H1 (cell line): ENCODE results near the gene IGLL5. TPM values are rescaled to one million over a fixed set of nuclear protein-coding genes. Genes with fewer than 3 reads are reported as not detected.

ENCODE experiments used
- CTCF ChIA-PET: fragments of 300-600 bp; sonication (Branson Sonifier 250); formaldehyde crosslinking; loops from one replicate; lab custom pipeline; 2021; ENCODE audit not compliant: partially characterized antibody; lab: Charles Lee
- POLR2A ChIA-PET: fragments of 300-600 bp; sonication (Branson Sonifier 250); formaldehyde crosslinking; loops from one replicate; lab custom pipeline; 2021; ENCODE audit warnings: inconsistent platforms; ENCODE audit not compliant: partially characterized antibody; lab: Charles Lee
- DNase-seq, 2 experiments: peaks; one replicate each; pipeline versions ENCODE4 v3.0.0 to v3.0.0-alpha.2; 2010 to 2022; ENCODE audit warnings: low spot score in 2 of 2, low read depth in 1 of 2, mixed read lengths in 1 of 2
- FAIRE-seq: peaks from 2 replicates; lab custom pipeline; 2011; peaks lifted over from hg19 to GRCh38; lab: Jason Lieb, UNC
- H2AFZ ChIP-seq: 2 replicates; pipeline ENCODE4 v1.8.1; 2012; ENCODE audit warnings: low read length, inconsistent platforms
- H2AK5ac ChIP-seq: 2 replicates; pipeline ENCODE4 v1.6.1; 2013; ENCODE audit warnings: low read depth, low read length
- H2BK120ac ChIP-seq: replicated peaks from 2 replicates; pipeline ENCODE3; 2013; ENCODE audit warnings: low read depth, low read length, inconsistent platforms
- H2BK12ac ChIP-seq: 2 replicates; pipeline ENCODE4 v1.6.1; 2013; ENCODE audit warnings: low read depth, low read length
- H2BK15ac ChIP-seq: 2 replicates; pipeline ENCODE4 v1.6.1; 2013; ENCODE audit warnings: low read length
- H2BK20ac ChIP-seq: 2 replicates; pipeline ENCODE4 v1.6.1; 2013; ENCODE audit warnings: low read length
- H2BK5ac ChIP-seq: 2 replicates; pipeline ENCODE4 v1.6.1; 2013; ENCODE audit warnings: low read depth, low read length
- H3K14ac ChIP-seq: 2 replicates; pipeline ENCODE4 v1.6.1; 2013; ENCODE audit warnings: inconsistent platforms; ENCODE audit not compliant: insufficient read length
- H3K18ac ChIP-seq: 2 replicates; pipeline ENCODE4 v1.6.1; 2013; ENCODE audit warnings: low read length; ENCODE audit errors: extremely low read depth
- H3K23ac ChIP-seq: 2 replicates; pipeline ENCODE4 v1.6.1; 2013; ENCODE audit warnings: inconsistent platforms; ENCODE audit not compliant: insufficient read length
- H3K23me2 ChIP-seq: 2 replicates; pipeline ENCODE4 v1.6.1; 2013; ENCODE audit warnings: low read depth, low read length
- H3K27ac ChIP-seq: 2 replicates; pipeline ENCODE4 v1.6.1; 2011; ENCODE audit warnings: low read depth, low read length, inconsistent platforms
- H3K27me3 ChIP-seq, 4 experiments: replicated peaks in 1 of 4; 1 replicate in 1 of 4; 2 replicates in 3 of 4; pipeline versions ENCODE4 v1.6.1 to v1.8.1; 2011 to 2013; ENCODE audit warnings: low read length in 3 of 4, mild to moderate bottlenecking in 3 of 4, inconsistent platforms in 2 of 4, mixed read lengths in 2 of 4, moderate library complexity in 1 of 4; ENCODE audit not compliant: control insufficient read depth in 3 of 4, insufficient read depth in 3 of 4; ENCODE audit errors: extremely low read depth in 1 of 4
- H3K36me3 ChIP-seq, 4 experiments: 2 replicates each; pipeline versions ENCODE4 v1.6.1 to v1.8.1; 2011 to 2013; ENCODE audit warnings: mild to moderate bottlenecking in 4 of 4, low read length in 3 of 4, moderate library complexity in 2 of 4, control low read depth in 1 of 4, inconsistent platforms in 1 of 4; ENCODE audit not compliant: insufficient read depth in 4 of 4, control insufficient read depth in 2 of 4
- H3K4ac ChIP-seq: replicated peaks from 2 replicates; pipeline ENCODE3; 2013; ENCODE audit warnings: low read length, low read depth, mixed read lengths, inconsistent platforms; ENCODE audit not compliant: insufficient read length
- H3K4me1 ChIP-seq, 4 experiments: replicated peaks in 1 of 4; 1 replicate in 1 of 4; 2 replicates in 3 of 4; pipeline versions ENCODE4 v1.6.1 to v1.8.1; 2011 to 2013; ENCODE audit warnings: low read length in 3 of 4, inconsistent platforms in 2 of 4, mixed read lengths in 1 of 4; ENCODE audit not compliant: insufficient read depth in 4 of 4, control insufficient read depth in 3 of 4
- H3K4me2 ChIP-seq, 2 experiments: 2 replicates each; pipeline versions ENCODE4 v1.6.1 to v1.8.1; 2011 to 2013; ENCODE audit warnings: low read depth in 2 of 2, low read length in 2 of 2, control low read depth in 1 of 2, inconsistent platforms in 1 of 2, mild to moderate bottlenecking in 1 of 2; ENCODE audit not compliant: insufficient read depth in 1 of 2
- H3K4me3 ChIP-seq, 4 experiments: fragments of 200-600, 300-600 bp in 1 of 4; sonication (generic), shearing (Covaris generic), sonication (Bioruptor Twin) in 1 of 4; 2 replicates each; pipeline versions ENCODE4 v1.5.1 to v1.8.1; 2011 to 2016; ENCODE audit warnings: low read length in 4 of 4, low read depth in 3 of 4, control low read depth in 2 of 4, inconsistent platforms in 2 of 4, mild to moderate bottlenecking in 2 of 4, mixed read lengths in 1 of 4, moderate library complexity in 1 of 4; ENCODE audit not compliant: insufficient read depth in 2 of 4; ENCODE audit errors: extremely low read depth in 1 of 4
- H3K56ac ChIP-seq: replicated peaks from 2 replicates; pipeline ENCODE3; 2013; ENCODE audit warnings: low read depth, mild to moderate bottlenecking, mixed read lengths, low read length, inconsistent platforms; ENCODE audit not compliant: insufficient read length
- H3K79me1 ChIP-seq: 2 replicates; pipeline ENCODE4 v1.6.1; 2013; ENCODE audit warnings: low read depth, low read length, control low read depth
- H3K79me2 ChIP-seq, 2 experiments: 2 replicates each; pipeline versions ENCODE4 v1.6.1 to v1.8.1; 2012 to 2013; ENCODE audit warnings: low read length in 2 of 2, mild to moderate bottlenecking in 2 of 2, inconsistent platforms in 1 of 2; ENCODE audit not compliant: insufficient read depth in 2 of 2, control insufficient read depth in 1 of 2
- H3K9ac ChIP-seq, 4 experiments: replicated peaks in 1 of 4; 1 replicate in 1 of 4; 2 replicates in 3 of 4; pipeline versions ENCODE4 v1.6.1 to v1.8.1; 2011 to 2013; ENCODE audit warnings: low read depth in 3 of 4, low read length in 3 of 4, control low read depth in 2 of 4, mild to moderate bottlenecking in 2 of 4, moderate library complexity in 2 of 4, inconsistent platforms in 1 of 4; ENCODE audit errors: extremely low read depth in 1 of 4
- H3K9me3 ChIP-seq, 2 experiments: 2 replicates each; pipeline versions ENCODE4 v1.6.1 to v1.8.1; 2012 to 2013; ENCODE audit warnings: mild to moderate bottlenecking in 2 of 2, moderate library complexity in 2 of 2, control low read depth in 1 of 2, inconsistent platforms in 1 of 2, low read depth in 1 of 2, low read length in 1 of 2, mixed read lengths in 1 of 2; ENCODE audit not compliant: insufficient read depth in 2 of 2
- H4K20me1 ChIP-seq, 2 experiments: replicated peaks in 1 of 2; 2 replicates each; pipeline versions ENCODE3 to v1.8.1; 2011 to 2013; ENCODE audit warnings: inconsistent platforms in 2 of 2, low read length in 2 of 2, mild to moderate bottlenecking in 1 of 2; ENCODE audit not compliant: insufficient read depth in 2 of 2, control insufficient read depth in 1 of 2
- H4K5ac ChIP-seq: 2 replicates; pipeline ENCODE4 v1.6.1; 2013; ENCODE audit warnings: low read length, low read depth, mixed read lengths, inconsistent platforms; ENCODE audit not compliant: insufficient read length
- H4K8ac ChIP-seq: 2 replicates; pipeline ENCODE4 v1.8.0; 2013; ENCODE audit warnings: mild to moderate bottlenecking, moderate library complexity, low read length, inconsistent platforms; ENCODE audit not compliant: insufficient read depth; ENCODE audit errors: extremely low read depth
- H4K91ac ChIP-seq: replicated peaks from 2 replicates; pipeline ENCODE3; 2013; ENCODE audit warnings: low read length, mixed read lengths, inconsistent platforms; ENCODE audit not compliant: insufficient read length
- CTBP2 ChIP-seq: IDR thresholded peaks from 2 replicates; pipeline ENCODE4 v1.7.0; 2011; ENCODE audit warnings: borderline replicate concordance, mild to moderate bottlenecking, moderate library complexity, mixed read lengths, low read length; ENCODE audit not compliant: insufficient read depth, insufficient read length
- FOSL1 ChIP-seq: IDR thresholded peaks from 2 replicates; pipeline ENCODE4 v1.6.1; 2011; ENCODE audit warnings: mild to moderate bottlenecking, low read depth, low read length, moderate library complexity; ENCODE audit not compliant: insufficient read depth
- HDAC6 ChIP-seq: IDR thresholded peaks from one replicate; pipeline ENCODE4 v1.7.1; 2012; ENCODE audit warnings: low read depth, mild to moderate bottlenecking, inconsistent platforms, low read length, moderate library complexity
- JUND ChIP-seq: IDR thresholded peaks from 2 replicates; pipeline ENCODE4 v1.6.1; 2011; ENCODE audit warnings: mild to moderate bottlenecking, improper control_type of control experiment, low read length
- KDM4A ChIP-seq: IDR thresholded peaks from one replicate; pipeline ENCODE4 v1.7.1; 2012; ENCODE audit warnings: low read depth, mild to moderate bottlenecking, moderate library complexity, low read length, inconsistent platforms; ENCODE audit not compliant: severe bottlenecking
- SIN3A ChIP-seq, 2 experiments: IDR thresholded peaks in 1 of 2; conservative IDR thresholded peaks in 1 of 2; 2 replicates each; pipeline ENCODE4 v1.6.1; 2011 to 2012; ENCODE audit warnings: low read length in 2 of 2, improper control_type of control experiment in 1 of 2, low read depth in 1 of 2, mild to moderate bottlenecking in 1 of 2
- TAF1 ChIP-seq: IDR thresholded peaks from 2 replicates; pipeline ENCODE4 v1.6.1; 2011; ENCODE audit warnings: mild to moderate bottlenecking, low read depth, low read length
- TEAD4 ChIP-seq: IDR thresholded peaks from 2 replicates; pipeline ENCODE4 v1.6.1; 2012; ENCODE audit warnings: low read depth, low read length, inconsistent platforms, mixed read lengths
- WGBS, 2 experiments: shearing (Covaris generic) in 1 of 2; methylation state at CpG; one replicate each; pipeline versions ENCODE4 v1.1.6 to v1.1.7; 2013 to 2015; ENCODE audit warnings: low lambda C conversion rate in 2 of 2, mixed read lengths in 2 of 2, inconsistent platforms in 1 of 2, low coverage in 1 of 2, missing lambda C conversion rate in 1 of 2; ENCODE audit not compliant: insufficient replicate concordance in 2 of 2, insufficient coverage in 1 of 2, insufficient read length in 1 of 2; ENCODE audit errors: extremely low coverage in 1 of 2, missing lambda C conversion rate in 1 of 2; 5-methylcytosine and 5-hydroxymethylcytosine counted together
- polyA plus RNA-seq, 7 experiments: library from polyadenylated mRNA; depleted of rRNA in 3 of 7; stranded (reverse) in 5 of 7; unstranded in 2 of 7; fragments of >200 nt in 5 of 7; fragments of 200-250 nt in 2 of 7; gene quantifications; 1 replicate in 5 of 7; 2 replicates in 1 of 7; 4 replicates in 1 of 7; pipeline versions ENCODE4 v1.2.1 to v1.2.3, GENCODE V29; 2011 to 2013; ENCODE audit warnings: missing spikeins in 2 of 7, mixed read lengths in 2 of 7
- total RNA-seq: library from RNA; stranded (reverse); fragmentation: NEBNext Ultra II Directional; extraction: Animal tissue kit (Norgen Biotek cat#: 25700); gene quantifications from 2 replicates; pipeline ENCODE4 v1.2.1, GENCODE V29; 2021
- TF ChIP-seq, protein P1 (sequence below), 3 experiments: IDR thresholded peaks; 1 replicate in 2 of 3; 2 replicates in 1 of 3; pipeline versions ENCODE4 v1.5.1 to v1.6.1; 2011; ENCODE audit warnings: low read length in 3 of 3, mild to moderate bottlenecking in 3 of 3, inconsistent platforms in 2 of 3, low read depth in 1 of 3, moderate library complexity in 1 of 3; ENCODE audit not compliant: insufficient read depth in 1 of 3; ENCODE audit errors: control extremely low read depth in 1 of 3

Gene IGLL5
- total and polyA plus RNA-seq, 2 of the 8 experiments (the other 6 are each of a cell fraction or from before 2014, with no cell fraction given) = not detected

GRCh38 chr22:22941831-22942510, 54.4 kb downstream of the IGLL5 start:
- Histone ChIP-seq H3K56ac (no peak overlapping the region), H3K79me2 (no peaks in the 10 kb centered on the region), H2AK5ac (no peak overlapping the region), H3K4me1 (no peaks in the 10 kb centered on the region), H3K4me2 (no peak overlapping the region), H4K8ac (no peak overlapping the region), H2BK12ac (no peak overlapping the region), H3K4ac (no peak overlapping the region), H3K14ac (no peak overlapping the region), H3K18ac (no peak overlapping the region), H2BK120ac (no peak overlapping the region), H3K23me2 (peaks cover 4% of the 10 kb centered on the region; the same call in 1 of the 2 replicates), H2BK15ac (no peak overlapping the region), H3K9me3 (peaks cover 9 to 33% of the 10 kb centered on the region in 2 experiments; a peak in 3 of 4 replicates), H4K20me1 (peaks cover 0 to 5% of the 10 kb centered on the region in 2 experiments), H4K91ac (no peak overlapping the region), H3K27me3 (peaks cover 0 to 11% (median 2%) of the 10 kb centered on the region in 4 experiments; a peak in 4 of 7 replicates), H2AFZ (no peak overlapping the region), H4K5ac (no peak overlapping the region), H3K79me1 (no peaks in the 10 kb centered on the region), H3K4me3 (no peak overlapping the region), H3K36me3 (no peaks in the 10 kb centered on the region), H3K23ac (no peak overlapping the region), H2BK5ac (no peak overlapping the region), H3K27ac (no peak overlapping the region), H3K9ac (no peak overlapping the region), H2BK20ac (no peak overlapping the region)
- WGBS, 2 experiments = 67% methylated on average over 6 of the region's 6 CpGs; no CpG with 5 or more reads in 1 of the 2 experiments
- DNase-seq = peak in 1 of 2 experiments; percentile 34
- no peak for FAIRE-seq
- POLR2A ChIA-PET = no interaction called here
- CTCF ChIA-PET = interaction anchor here (0.6 to 1.9 kb wide), 6 partner anchors 9 to 515 kb away, joined by 3 to 6 read pairs (median 3); no protein-coding TSS in a partner anchor
- no peak for TF ChIP-seq FOSL1
- no peak for TF ChIP-seq SIN3A (conservative IDR thresholded peaks at IDR 0.05 in 1 of 2, IDR thresholded peaks at IDR 0.05 in 1 of 2; ENCODE audit: low read depth in 1 of 2, low read length in 2 of 2)
- TF ChIP-seq TEAD4 = no peak
- TF ChIP-seq CTBP2 = no peak
- TF ChIP-seq, protein P1, sequence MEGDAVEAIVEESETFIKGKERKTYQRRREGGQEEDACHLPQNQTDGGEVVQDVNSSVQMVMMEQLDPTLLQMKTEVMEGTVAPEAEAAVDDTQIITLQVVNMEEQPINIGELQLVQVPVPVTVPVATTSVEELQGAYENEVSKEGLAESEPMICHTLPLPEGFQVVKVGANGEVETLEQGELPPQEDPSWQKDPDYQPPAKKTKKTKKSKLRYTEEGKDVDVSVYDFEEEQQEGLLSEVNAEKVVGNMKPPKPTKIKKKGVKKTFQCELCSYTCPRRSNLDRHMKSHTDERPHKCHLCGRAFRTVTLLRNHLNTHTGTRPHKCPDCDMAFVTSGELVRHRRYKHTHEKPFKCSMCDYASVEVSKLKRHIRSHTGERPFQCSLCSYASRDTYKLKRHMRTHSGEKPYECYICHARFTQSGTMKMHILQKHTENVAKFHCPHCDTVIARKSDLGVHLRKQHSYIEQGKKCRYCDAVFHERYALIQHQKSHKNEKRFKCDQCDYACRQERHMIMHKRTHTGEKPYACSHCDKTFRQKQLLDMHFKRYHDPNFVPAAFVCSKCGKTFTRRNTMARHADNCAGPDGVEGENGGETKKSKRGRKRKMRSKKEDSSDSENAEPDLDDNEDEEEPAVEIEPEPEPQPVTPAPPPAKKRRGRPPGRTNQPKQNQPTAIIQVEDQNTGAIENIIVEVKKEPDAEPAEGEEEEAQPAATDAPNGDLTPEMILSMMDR (IDR thresholded peaks at IDR 0.05; ENCODE audit: control extremely low read depth in 1 of 3, insufficient read depth in 1 of 3, low read depth in 1 of 3, low read length in 3 of 3) = no peak
- no peak for TF ChIP-seq TAF1
- no peak for TF ChIP-seq JUND
- TF ChIP-seq KDM4A = no peak
- TF ChIP-seq HDAC6 = no peak
